ENCODE results near the gene INO80D.
"Not testable (repeated sequence)": the region's sequence is repeated elsewhere in the genome, so short reads cannot be mapped to it uniquely, and the experiment has no call there.

Gene INO80D

GRCh38 chr2:205988274-205988673 is 97.7 kb downstream of the INO80D start:
- TF ChIP-seq REST (IDR thresholded peaks at IDR 0.05; ENCODE audit: insufficient replicate concordance, low read depth) = no peak
- TF ChIP-seq GABPA (IDR thresholded peaks at IDR 0.05; ENCODE audit: low read depth) = no peak
- no peak for TF ChIP-seq CTCF (IDR thresholded peaks at IDR 0.05; ENCODE audit: insufficient read depth, low read length)
- no peak for TF ChIP-seq POLR2AphosphoS5 (IDR thresholded peaks at IDR 0.05; ENCODE audit: low read depth)
- no peak for TF ChIP-seq SPI1 (IDR thresholded peaks at IDR 0.05; ENCODE audit: borderline replicate concordance, low read depth)

GRCh38 chr2:205986334-205986733 is 99.6 kb downstream of the INO80D start:
- not testable (repeated sequence) for H3K4me3 ChIP-seq (replicated peaks; ENCODE audit: insufficient read depth, low read length); DNase-seq (ENCODE audit: low read depth in 1 of 2, low spot score in 1 of 2); H3K27ac ChIP-seq (replicated peaks); H3K27me3 ChIP-seq (ENCODE audit: insufficient read depth, poor library complexity, severe bottlenecking)

More at GRCh38 chr2:205988274-205988673, 97.7 kb downstream of the INO80D start:
- Histone ChIP-seq H3K4me3 (replicated peaks; ENCODE audit: insufficient read depth, low read length) (no peak overlapping the region), H3K27me3 (ENCODE audit: insufficient read depth, poor library complexity, severe bottlenecking) (no peaks in the 10 kb centered on the region), H3K27ac (replicated peaks) (no peak overlapping the region)
- DNase-seq (ENCODE audit: low read depth in 1 of 2, low spot score in 1 of 2) = no peak

- no peaks in the 10 kb centered on the region for H3K27me3 ChIP-seq (ENCODE audit: insufficient read depth, poor library complexity, severe bottlenecking)
- TF ChIP-seq REST (IDR thresholded peaks at IDR 0.05; ENCODE audit: insufficient replicate concordance, low read depth) = no peak
- TF ChIP-seq CTCF (IDR thresholded peaks at IDR 0.05; ENCODE audit: insufficient read depth, low read length) = no peak
- no peak for TF ChIP-seq POLR2AphosphoS5 (IDR thresholded peaks at IDR 0.05; ENCODE audit: low read depth)
- no peak for TF ChIP-seq GABPA (IDR thresholded peaks at IDR 0.05; ENCODE audit: low read depth)
- no peak for TF ChIP-seq SPI1 (IDR thresholded peaks at IDR 0.05; ENCODE audit: borderline replicate concordance, low read depth)
Measured at GRCh38 chr2:205984381-205984780, 101.6 kb downstream of the INO80D start.

GRCh38 chr2:205982776-205983327 is 103.1 kb downstream of the INO80D start:
- Histone ChIP-seq H3K27me3 (ENCODE audit: insufficient read depth, poor library complexity, severe bottlenecking) (no peaks in the 10 kb centered on the region), H3K27ac (replicated peaks) (no peak overlapping the region), H3K4me3 (replicated peaks; ENCODE audit: insufficient read depth, low read length) (no peak overlapping the region)
- TF ChIP-seq SPI1 (IDR thresholded peaks at IDR 0.05; ENCODE audit: borderline replicate concordance, low read depth) = no peak
- TF ChIP-seq GABPA (IDR thresholded peaks at IDR 0.05; ENCODE audit: low read depth) = no peak
- TF ChIP-seq REST (IDR thresholded peaks at IDR 0.05; ENCODE audit: insufficient replicate concordance, low read depth) = no peak
- TF ChIP-seq CTCF (IDR thresholded peaks at IDR 0.05; ENCODE audit: insufficient read depth, low read length) = no peak
- no peak for TF ChIP-seq POLR2AphosphoS5 (IDR thresholded peaks at IDR 0.05; ENCODE audit: low read depth)
- DNase-seq (ENCODE audit: low read depth in 1 of 2, low spot score in 1 of 2) = no peak

More at GRCh38 chr2:205984381-205984780, 101.6 kb downstream of the INO80D start:
- Histone ChIP-seq H3K4me3 (replicated peaks; ENCODE audit: insufficient read depth, low read length) (no peak overlapping the region), H3K27ac (replicated peaks) (no peak overlapping the region)
- DNase-seq (ENCODE audit: low read depth in 1 of 2, low spot score in 1 of 2) = no peak

- H3K27me3 ChIP-seq (ENCODE audit: insufficient read depth, poor library complexity, severe bottlenecking); H3K27ac ChIP-seq (replicated peaks); H3K4me3 ChIP-seq (replicated peaks; ENCODE audit: insufficient read depth, low read length); DNase-seq (ENCODE audit: low read depth in 1 of 2, low spot score in 1 of 2): not testable (repeated sequence)
Measured at GRCh38 chr2:205978728-205979127, 107.2 kb downstream of the INO80D start.

GRCh38 chr2:205977699-205978098 is 108.3 kb downstream of the INO80D start:
- not testable (repeated sequence) for H3K4me3 ChIP-seq (replicated peaks; ENCODE audit: insufficient read depth, low read length); H3K27me3 ChIP-seq (ENCODE audit: insufficient read depth, poor library complexity, severe bottlenecking); H3K27ac ChIP-seq (replicated peaks); DNase-seq (ENCODE audit: low read depth in 1 of 2, low spot score in 1 of 2)
